K562 (cell line): Measurements from ENCODE around the gene TMEM127. TPM values are rescaled to one million over a fixed set of nuclear protein-coding genes. Genes with fewer than 3 reads are reported as not detected.

Source experiments
- HDAC1 ChIP-seq, 2 experiments: fragments of 450-650 bp; IDR thresholded peaks; 2 replicates each; pipeline ENCODE4 v1.6.1; 2016 to 2017; ENCODE audit warnings: inconsistent platforms in 1 of 2, mild to moderate bottlenecking in 1 of 2, moderate library complexity in 1 of 2
- JUN ChIP-seq, 2 experiments: sonication (generic) in 1 of 2; formaldehyde crosslinking in 1 of 2; IDR thresholded peaks; 2 replicates each; pipeline versions ENCODE4 v1.6.1 to v1.8.0; 2012 to 2022; ENCODE audit warnings: borderline replicate concordance in 2 of 2, mild to moderate bottlenecking in 2 of 2, improper control_type of control experiment in 1 of 2, low read depth in 1 of 2, low read length in 1 of 2, missing genetic modification reagents in 1 of 2
- KAT7 ChIP-seq: sonication (generic); formaldehyde crosslinking; IDR thresholded peaks from 2 replicates; pipeline ENCODE4 v1.8.0; 2022; ENCODE audit warnings: missing genetic modification reagents, mild to moderate bottlenecking, borderline replicate concordance
- MCM2 ChIP-seq: fragments of 450-650 bp; IDR thresholded peaks from 2 replicates; pipeline ENCODE4 v1.6.1; 2017; ENCODE audit warnings: low read depth, mild to moderate bottlenecking
- SAP30 ChIP-seq: fragments of 200-600 bp; sonication (generic); IDR thresholded peaks from 2 replicates; pipeline ENCODE4 v1.6.1; 2012; ENCODE audit warnings: borderline replicate concordance, low read depth, mild to moderate bottlenecking, moderate library complexity, low read length, control low read depth, inconsistent platforms; ENCODE audit not compliant: insufficient read depth, poor library complexity, severe bottlenecking
- SIN3A ChIP-seq, 2 experiments: fragments of 150-350 bp in 1 of 2; IDR thresholded peaks; 2 replicates each; pipeline ENCODE4 v1.6.1; 2011 to 2016; ENCODE audit warnings: borderline replicate concordance in 2 of 2, low read depth in 2 of 2, low read length in 2 of 2, mild to moderate bottlenecking in 2 of 2, moderate library complexity in 2 of 2; ENCODE audit not compliant: control insufficient read depth in 1 of 2
- SMAD1 ChIP-seq: fragments of 150-350 bp; IDR thresholded peaks from 2 replicates; pipeline ENCODE4 v1.6.1; 2014; ENCODE audit warnings: low read length, low read depth; ENCODE audit not compliant: partially characterized antibody
- TAF7 ChIP-seq: fragments of 450-650 bp; IDR thresholded peaks from 2 replicates; pipeline ENCODE4 v1.6.1; 2016; ENCODE audit warnings: missing genetic modification characterization, missing compliant biosample characterization
- TCF7 ChIP-seq: sonication (generic); IDR thresholded peaks from 2 replicates; pipeline ENCODE4 v1.6.1; 2016; ENCODE audit warnings: antibody characterized with exemption, borderline replicate concordance
- THAP12 ChIP-seq: fragments of 250-450 bp; sonication (Bioruptor Pico); IDR thresholded peaks from 2 replicates; pipeline ENCODE4 v1.9.0; 2021; ENCODE audit warnings: mild to moderate bottlenecking, inconsistent platforms
- TSHZ1 ChIP-seq: fragments of 250-450 bp; sonication (Bioruptor Pico); IDR thresholded peaks from 2 replicates; pipeline ENCODE4 v1.4.0; 2020; ENCODE audit warnings: mild to moderate bottlenecking, moderate library complexity
- UBTF ChIP-seq, 2 experiments: IDR thresholded peaks; 2 replicates each; pipeline ENCODE4 v1.6.1; 2012; ENCODE audit warnings: improper control_type of control experiment in 2 of 2, low read depth in 2 of 2, low read length in 2 of 2, borderline replicate concordance in 1 of 2
- XRCC3 ChIP-seq: fragments of 450-650 bp; IDR thresholded peaks from 2 replicates; pipeline ENCODE4 v1.6.1; 2017; ENCODE audit warnings: mild to moderate bottlenecking, moderate library complexity
- ZEB2 ChIP-seq: fragments of 450-650 bp; IDR thresholded peaks from 2 replicates; pipeline ENCODE4 v1.6.1; 2016
- ZNF395 ChIP-seq: fragments of 200-800 bp; sonication (Bioruptor generic); IDR thresholded peaks from 2 replicates; pipeline ENCODE4 v1.6.1; 2017; ENCODE audit warnings: missing genetic modification characterization, missing compliant biosample characterization
- ZNF764 ChIP-seq: fragments of 250-450 bp; sonication (Bioruptor Pico); IDR thresholded peaks from 2 replicates; pipeline ENCODE4 v1.4.0; 2020; ENCODE audit warnings: low read depth, mild to moderate bottlenecking, moderate library complexity
- ZNF830 ChIP-seq: fragments of 250-450 bp; sonication (Bioruptor Pico); IDR thresholded peaks from 2 replicates; pipeline ENCODE4 v1.5.0; 2021; ENCODE audit warnings: mild to moderate bottlenecking
- polyA plus RNA-seq, 8 experiments: library from polyadenylated mRNA; depleted of rRNA in 4 of 8; stranded (reverse) in 5 of 8; unstranded in 3 of 8; fragments of >200 nt; fragmentation: Nextera tagmentation in 2 of 8; fragmentation: Illumina TruSeq in 1 of 8; extraction: Ambion mirVana in 2 of 8; extraction: Trizol in 1 of 8; gene quantifications; 2 replicates each; pipeline versions ENCODE4 v1.2.1 to v1.2.3, GENCODE V29; 2011 to 2014; ENCODE audit warnings: inconsistent platforms in 1 of 8, missing spikeins in 1 of 8
- total RNA-seq, 7 experiments: library from RNA; depleted of rRNA in 6 of 7; stranded (reverse); fragments of >200 nt in 6 of 7; fragmentation: Illumina TruSeq in 2 of 7; extraction: Trizol in 2 of 7; gene quantifications; 2 replicates each; pipeline versions ENCODE4 v1.2.1 to v1.2.3, GENCODE V29; 2011 to 2021; ENCODE audit warnings: low replicate concordance in 1 of 7

TMEM127 gene
- total and polyA plus RNA-seq, 9 of the 15 experiments (the other 6 are each of a cell fraction or from before 2014, with no cell fraction given): 1.7 to 20.0 (median 9.9) TPM

GRCh38 chr2:96265349-96265839 lies 403 bp downstream of the TMEM127 start (continued):
- TF ChIP-seq TAF7 (peak; percentile 31; the same call in 1 of the 2 replicates), SAP30 (no peak), TSHZ1 (no peak), TCF7 (no peak), UBTF (IDR thresholded peaks at IDR 0.05; ENCODE audit: borderline replicate concordance in 1 of 2, low read depth in 2 of 2, low read length in 2 of 2) (peak in 1 of 2 experiments; percentile 68; a peak in 1 of 4 replicates), KAT7 (CRISPR knock-in tag) (0 out of 2 replicates have a peak, but pooled peaks have one; percentile 9), XRCC3 (no peak), HDAC1 (IDR thresholded peaks at IDR 0.05) (peak in 1 of 2 experiments; percentile 32; a peak in 1 of 4 replicates), MCM2 (no peak), ZNF395 (CRISPR knock-in tag) (peak; percentile 60; the same call in 1 of the 2 replicates), ZNF764 (CRISPR knock-in tag) (no peak), JUN (IDR thresholded peaks at IDR 0.05; ENCODE audit: borderline replicate concordance, low read depth, low read length) (no peak), JUN (CRISPR knock-in tag; IDR thresholded peaks at IDR 0.05; ENCODE audit: borderline replicate concordance) (no peak), SIN3A (IDR thresholded peaks at IDR 0.05; ENCODE audit: borderline replicate concordance in 2 of 2, control insufficient read depth in 1 of 2, low read depth in 2 of 2, low read length in 2 of 2) (peak in 1 of 2 experiments; percentile 15; a peak in 1 of 4 replicates), THAP12 (CRISPR knock-in tag) (no peak), ZNF830 (CRISPR knock-in tag) (0 out of 2 replicates have a peak, but pooled peaks have one; percentile 67), SMAD1 (peak; percentile 10), ZEB2 (0 out of 2 replicates have a peak, but pooled peaks have one; percentile 9)
